Stimulated activated CD8-positive, alpha-beta memory T cell treated with anti-CD3 and anti-CD28 coated beads, Interleukin-15, amount 100 ng/mL, for 48 hours (primary cell): ENCODE data around the gene SIK1.

Experiments used
- DNase-seq, 2 donors: peaks; one replicate each; pipeline ENCODE4 v3.0.0-alpha.2; 2020; ENCODE audit warnings: low read depth in 2 of 2

SIK1 gene

GRCh38 chr21:43367296-43367695 lies 59.6 kb downstream of the SIK1 start:
- DNase-seq: no peak

DNA sequence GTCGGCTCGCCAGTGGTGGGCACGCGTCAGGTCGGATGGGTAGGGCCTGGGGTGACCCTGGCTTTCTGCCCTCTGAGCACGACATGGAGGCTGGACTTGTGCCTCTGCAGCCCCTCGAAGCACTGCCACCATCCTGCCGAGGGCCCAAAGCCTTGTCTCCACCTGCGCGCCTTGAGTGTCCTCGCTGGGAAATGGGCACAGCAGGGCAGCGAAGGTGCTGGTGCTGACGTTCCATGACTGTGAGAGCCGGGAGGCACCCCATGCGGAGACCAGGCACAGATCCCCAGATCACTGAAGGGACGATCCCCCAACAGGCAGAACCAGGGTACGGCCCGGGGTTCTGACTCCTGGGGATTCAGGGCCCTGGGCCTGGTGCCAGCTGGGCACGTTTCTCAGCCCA lies 60.3 kb downstream of the SIK1 start:
- no peak for DNase-seq

GRCh38 chr21:43365611-43366426 lies 61.1 kb downstream of the SIK1 start:
- no peak for DNase-seq

DNA sequence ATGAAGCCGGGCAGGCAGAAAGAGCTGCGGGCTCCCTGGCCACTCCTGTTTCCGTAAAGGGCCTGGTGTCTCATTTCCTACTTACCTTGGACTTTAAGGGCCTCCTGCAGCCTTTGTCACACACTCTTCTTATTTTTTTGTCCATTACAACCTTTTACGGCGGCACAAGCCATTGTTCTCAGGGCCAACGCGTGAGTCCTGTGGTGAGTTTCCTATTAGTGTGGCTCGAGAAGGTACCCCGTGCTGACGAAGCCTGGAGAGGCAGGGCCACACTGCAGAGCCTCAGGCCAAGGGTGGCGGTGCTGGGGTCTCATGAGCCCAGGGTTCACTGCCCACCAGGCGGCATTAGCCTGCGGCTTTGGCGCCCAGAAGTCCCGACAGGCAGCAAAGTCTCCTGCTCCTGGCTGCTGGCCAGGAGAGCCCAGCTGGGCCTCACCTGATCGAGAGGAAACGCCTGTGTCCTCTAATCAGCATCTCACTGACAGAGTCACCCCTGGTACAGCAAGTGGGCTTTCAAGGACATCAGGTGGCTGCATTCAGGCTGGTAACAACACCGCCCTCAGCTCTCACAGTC lies 62.0 kb downstream of the SIK1 start:
- no peak for DNase-seq
